ENCODE measurements around the gene CTBP2.

The CTBP2 gene

DNA sequence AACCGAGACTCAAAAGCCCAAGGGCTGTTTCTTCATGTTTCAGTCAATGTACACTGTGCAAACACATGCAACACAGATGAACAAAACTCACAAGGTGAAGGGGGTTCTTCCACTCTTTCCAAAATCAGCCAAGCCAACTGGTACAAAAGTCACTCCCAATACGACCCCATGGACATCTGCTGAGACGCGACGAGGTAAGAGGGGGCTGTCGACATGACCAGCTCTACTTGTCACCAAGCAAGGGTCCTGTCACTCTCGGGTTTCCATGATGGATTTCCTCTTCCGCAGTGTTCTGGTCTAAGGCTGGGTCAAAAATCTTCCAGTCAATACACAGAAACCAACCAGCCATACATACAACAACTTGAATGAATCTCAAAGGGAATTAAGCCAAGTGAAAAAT lies 37.8 kb downstream of the CTBP2 start:
- no peak for DNase-seq

- no peak for DNase-seq
These were observed 39.4 kb downstream of the CTBP2 start for GRCh38 chr10:125121003-125121402.

- no peak for DNase-seq
These were observed 40.2 kb downstream of the CTBP2 start for GRCh38 chr10:125120053-125120710.

GRCh38 chr10:125118701-125119100 lies 41.7 kb downstream of the CTBP2 start:
- DNase-seq: no peak

DNA sequence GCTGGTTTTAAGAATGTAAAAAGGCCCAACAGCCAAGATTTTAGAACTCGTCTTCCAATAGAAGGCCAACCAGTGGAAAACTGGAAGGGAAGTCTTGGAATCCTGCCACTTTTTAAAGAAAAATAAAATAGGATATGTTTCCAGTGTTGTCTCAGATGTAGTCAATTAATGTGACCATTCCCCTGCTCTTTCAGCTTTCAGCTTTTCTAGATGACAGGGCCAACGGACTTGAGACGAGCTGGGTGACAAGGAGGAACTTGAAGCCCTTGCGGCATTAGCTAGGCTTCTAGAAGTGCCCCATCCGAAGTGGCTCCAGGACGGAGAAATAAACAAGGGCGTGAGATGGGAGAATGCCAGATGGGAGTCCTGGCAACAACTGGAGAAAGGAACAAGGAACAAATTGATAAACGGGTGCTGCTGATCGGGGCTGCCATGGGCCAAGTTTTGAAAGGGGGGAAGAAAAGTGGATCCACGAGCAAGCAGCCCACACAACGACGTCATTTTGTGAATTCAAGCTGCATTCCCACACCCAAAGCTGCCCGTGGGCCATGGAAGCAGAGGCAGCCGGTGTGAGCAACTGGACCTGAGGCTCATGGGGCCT lies 42.3 kb downstream of the CTBP2 start:
- no peak for DNase-seq

DNA sequence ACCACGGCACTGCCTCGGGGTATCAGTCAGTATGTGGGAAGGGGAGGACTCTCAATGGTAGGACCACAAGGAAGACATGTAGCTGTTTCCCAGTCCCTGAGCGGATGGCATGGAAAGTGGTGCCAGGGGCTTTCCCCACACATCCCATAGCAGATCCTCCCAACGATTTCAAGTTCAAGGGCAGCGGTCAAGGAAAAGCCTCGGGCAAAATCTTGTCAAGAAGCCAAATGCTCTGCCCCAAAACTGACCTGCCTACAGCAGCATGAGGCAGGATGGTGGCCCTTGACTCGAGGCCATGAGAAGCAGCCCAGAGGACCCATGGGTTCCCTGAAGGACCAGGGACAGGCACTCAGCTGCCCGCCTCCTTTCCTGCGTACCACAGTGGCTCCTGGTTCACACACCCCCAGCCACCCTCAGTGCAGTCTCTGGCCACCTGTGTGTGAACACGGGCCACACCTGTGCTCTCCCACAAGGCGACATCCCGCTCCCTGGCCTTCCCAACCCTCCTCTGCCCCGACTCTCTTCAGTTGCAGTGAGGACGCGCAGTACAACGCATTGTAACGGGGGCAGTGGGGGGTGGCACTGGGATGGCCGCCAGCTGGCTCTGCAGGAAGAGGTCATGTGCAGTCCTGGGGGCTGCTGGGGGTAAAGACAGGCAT lies 43.6 kb downstream of the CTBP2 start:
- DNase-seq: no peak

- no peak for DNase-seq
These were observed 44.2 kb downstream of the CTBP2 start for GRCh38 chr10:125116041-125116649.

DNA sequence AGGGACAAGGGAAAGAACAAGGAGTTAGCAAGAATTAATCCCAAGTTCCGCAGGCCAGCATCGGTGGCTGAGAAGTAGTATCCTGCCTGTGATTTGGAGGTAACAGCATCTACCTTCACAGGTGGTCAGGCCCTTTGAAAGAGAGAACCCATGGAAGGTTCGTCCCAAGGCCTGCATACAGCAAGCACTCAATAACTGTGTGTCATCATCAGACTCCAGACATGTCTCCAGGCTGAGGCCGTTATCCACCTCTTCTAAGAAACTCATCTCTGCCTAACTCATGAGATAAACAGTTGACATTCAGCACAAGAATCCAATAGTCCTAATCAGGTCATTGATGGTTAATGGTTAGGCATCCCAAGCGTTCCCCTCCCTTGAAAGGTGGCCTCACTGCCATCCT lies 45.0 kb downstream of the CTBP2 start:
- DNase-seq: no peak

DNA sequence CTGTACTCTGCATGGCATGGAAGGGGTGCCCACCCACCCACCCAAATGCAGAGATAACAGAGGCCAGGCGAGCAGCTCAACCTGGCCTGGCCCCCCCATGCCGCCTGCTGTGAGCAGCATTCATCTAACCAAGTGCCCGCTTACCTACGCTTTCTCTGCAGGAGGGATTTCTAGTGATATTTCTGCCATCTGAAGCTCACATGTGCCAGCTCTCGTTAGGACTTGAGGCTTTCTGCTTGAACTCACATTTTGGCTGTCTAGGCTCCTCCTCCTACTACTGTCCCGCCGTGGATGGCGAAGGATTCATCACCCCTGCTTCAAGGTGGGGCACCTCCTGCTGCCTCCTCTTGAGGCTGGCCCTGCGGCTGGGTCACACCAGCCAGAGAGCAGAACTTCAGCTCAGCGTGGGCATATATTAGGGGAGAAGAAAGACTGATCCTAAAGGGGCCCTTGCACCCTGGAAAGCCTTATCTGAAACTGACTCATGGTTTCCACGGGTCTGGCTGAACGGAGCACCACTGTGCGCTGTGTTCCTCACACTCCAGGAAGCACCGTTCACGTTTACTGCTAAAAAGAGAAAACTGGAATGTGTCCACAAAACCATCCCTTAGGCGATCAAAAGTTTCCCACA lies 45.5 kb downstream of the CTBP2 start:
- DNase-seq: no peak

GRCh38 chr10:125113691-125114371 lies 46.5 kb downstream of the CTBP2 start:
- DNase-seq: no peak

- no peak for DNase-seq
These were observed 47.5 kb downstream of the CTBP2 start for GRCh38 chr10:125112697-125113494.

- no peak for DNase-seq
These were observed 49.1 kb downstream of the CTBP2 start for GRCh38 chr10:125111118-125111727.

- no peak for DNase-seq
These were observed 52.3 kb downstream of the CTBP2 start for GRCh38 chr10:125107965-125108580.

DNA sequence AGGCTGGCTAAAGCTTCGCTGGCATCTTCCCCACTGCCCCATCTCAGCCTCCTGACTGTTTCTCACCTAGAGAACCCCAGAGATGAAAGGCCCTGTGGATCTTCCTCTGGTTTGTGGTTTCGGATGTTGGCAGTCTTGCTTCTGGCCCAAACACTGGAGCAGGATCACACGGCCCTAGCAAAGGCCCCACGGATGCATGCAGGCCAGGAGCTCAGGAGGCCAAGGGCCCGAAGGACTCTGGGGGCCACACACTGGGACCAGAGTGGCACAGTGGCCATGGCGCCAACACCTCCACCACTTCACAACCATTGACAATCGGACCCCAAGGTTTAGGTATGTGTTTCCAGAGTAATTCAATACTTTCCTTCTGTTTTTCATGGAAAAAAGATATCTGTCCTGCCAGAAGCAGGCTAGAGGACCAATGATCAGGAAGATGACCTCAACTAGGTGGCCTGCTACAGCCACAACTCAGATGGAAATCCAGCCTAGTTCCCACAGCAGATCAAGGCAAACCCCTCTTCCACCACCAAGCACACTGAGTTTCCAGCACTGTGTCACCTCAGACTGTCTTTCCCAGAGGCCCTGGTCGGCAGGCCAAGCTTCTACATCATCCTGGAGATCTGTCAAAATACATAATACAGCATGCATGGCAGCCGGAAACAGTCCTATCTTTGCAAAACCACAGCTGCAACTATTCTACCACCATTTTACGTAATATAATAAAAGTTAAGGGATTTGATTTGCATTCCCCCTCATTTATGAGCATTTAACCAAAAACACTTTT lies 53.0 kb downstream of the CTBP2 start:
- no peak for DNase-seq

GRCh38 chr10:125106586-125106985 lies 53.8 kb downstream of the CTBP2 start:
- no peak for DNase-seq

- no peak for DNase-seq
These were observed 54.6 kb downstream of the CTBP2 start for GRCh38 chr10:125105706-125106255.

DNA sequence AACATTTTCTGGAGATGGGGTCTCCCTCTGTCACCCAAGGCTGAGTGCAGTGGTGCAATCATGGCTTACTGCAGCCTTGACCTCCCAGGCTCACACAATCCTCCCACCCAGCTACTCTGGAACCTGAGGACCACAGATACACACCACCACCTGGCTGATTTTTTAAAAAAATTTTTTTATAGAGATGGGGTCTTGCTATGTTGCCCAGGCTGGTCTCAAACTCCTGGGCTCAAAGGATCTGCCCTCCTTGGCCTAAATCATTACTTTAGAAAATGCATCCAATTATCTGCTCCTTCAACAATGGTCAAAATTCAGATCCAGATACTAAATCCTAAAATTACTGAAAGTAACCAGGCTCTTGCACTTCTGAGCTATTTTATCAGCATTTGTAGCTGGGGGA lies 55.2 kb downstream of the CTBP2 start:
- DNase-seq: no peak

GRCh38 chr10:125104559-125104958 lies 55.8 kb downstream of the CTBP2 start:
- no peak for DNase-seq

- DNase-seq: no peak
These were observed 56.4 kb downstream of the CTBP2 start for GRCh38 chr10:125103924-125104323.

GRCh38 chr10:125103466-125103865 lies 56.9 kb downstream of the CTBP2 start:
- DNase-seq: no peak

All from activated CD4-positive, CD25-positive, alpha-beta regulatory T cell (primary cell).